ENCODE measurements around the gene CAVIN1.
"Not testable (repeated sequence)": the region's sequence is repeated elsewhere in the genome, so short reads cannot be mapped to it uniquely, and the experiment has no call there.

CAVIN1 gene

DNA sequence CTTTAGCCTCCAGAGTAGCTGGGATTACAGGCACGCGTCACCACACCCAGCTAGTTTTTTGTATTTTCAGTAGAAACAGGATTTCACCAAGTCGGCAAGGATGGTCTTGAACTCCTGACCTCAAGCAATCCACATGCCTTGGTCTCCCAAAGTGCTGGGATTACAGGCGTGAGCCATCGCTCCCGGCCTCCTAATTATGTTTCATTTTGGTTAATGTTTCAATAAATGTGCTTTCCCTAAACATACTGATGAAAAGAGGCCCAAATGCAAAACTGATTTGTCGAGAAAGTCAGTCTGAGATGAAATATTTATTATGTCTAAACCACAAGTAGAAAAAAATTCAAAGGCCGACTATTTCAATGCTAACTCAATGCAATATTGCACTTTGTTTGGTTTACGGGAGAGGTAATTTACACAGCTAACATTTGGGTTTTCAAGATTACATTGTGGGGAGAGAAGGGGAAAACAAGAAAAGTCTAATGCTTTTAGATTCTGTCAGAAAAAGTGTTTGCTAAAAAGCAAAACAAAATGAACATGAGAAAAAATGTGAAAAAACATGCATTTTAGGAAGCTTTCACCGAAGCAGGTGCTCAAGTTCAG is 44.6 kb downstream of the CAVIN1 start:
- peak overlapping the region; percentile 75 for H3K27ac ChIP-seq
- TF ChIP-seq, protein P1, sequence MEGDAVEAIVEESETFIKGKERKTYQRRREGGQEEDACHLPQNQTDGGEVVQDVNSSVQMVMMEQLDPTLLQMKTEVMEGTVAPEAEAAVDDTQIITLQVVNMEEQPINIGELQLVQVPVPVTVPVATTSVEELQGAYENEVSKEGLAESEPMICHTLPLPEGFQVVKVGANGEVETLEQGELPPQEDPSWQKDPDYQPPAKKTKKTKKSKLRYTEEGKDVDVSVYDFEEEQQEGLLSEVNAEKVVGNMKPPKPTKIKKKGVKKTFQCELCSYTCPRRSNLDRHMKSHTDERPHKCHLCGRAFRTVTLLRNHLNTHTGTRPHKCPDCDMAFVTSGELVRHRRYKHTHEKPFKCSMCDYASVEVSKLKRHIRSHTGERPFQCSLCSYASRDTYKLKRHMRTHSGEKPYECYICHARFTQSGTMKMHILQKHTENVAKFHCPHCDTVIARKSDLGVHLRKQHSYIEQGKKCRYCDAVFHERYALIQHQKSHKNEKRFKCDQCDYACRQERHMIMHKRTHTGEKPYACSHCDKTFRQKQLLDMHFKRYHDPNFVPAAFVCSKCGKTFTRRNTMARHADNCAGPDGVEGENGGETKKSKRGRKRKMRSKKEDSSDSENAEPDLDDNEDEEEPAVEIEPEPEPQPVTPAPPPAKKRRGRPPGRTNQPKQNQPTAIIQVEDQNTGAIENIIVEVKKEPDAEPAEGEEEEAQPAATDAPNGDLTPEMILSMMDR (conservative IDR thresholded peaks at IDR 0.05), result no peak

- TF ChIP-seq, protein P1 (conservative IDR thresholded peaks at IDR 0.05), result no peak
- H3K27ac ChIP-seq, result peak overlapping the region; percentile 28; the same call in 1 of the 2 replicates
Measured at GRCh38 chr17:42373896-42374295, 49.2 kb downstream of the CAVIN1 start.

- H3K27ac ChIP-seq, result no peak overlapping the region
- TF ChIP-seq, protein P1 (conservative IDR thresholded peaks at IDR 0.05), result no peak
Measured at GRCh38 chr17:42372142-42372541, 50.9 kb downstream of the CAVIN1 start.

DNA sequence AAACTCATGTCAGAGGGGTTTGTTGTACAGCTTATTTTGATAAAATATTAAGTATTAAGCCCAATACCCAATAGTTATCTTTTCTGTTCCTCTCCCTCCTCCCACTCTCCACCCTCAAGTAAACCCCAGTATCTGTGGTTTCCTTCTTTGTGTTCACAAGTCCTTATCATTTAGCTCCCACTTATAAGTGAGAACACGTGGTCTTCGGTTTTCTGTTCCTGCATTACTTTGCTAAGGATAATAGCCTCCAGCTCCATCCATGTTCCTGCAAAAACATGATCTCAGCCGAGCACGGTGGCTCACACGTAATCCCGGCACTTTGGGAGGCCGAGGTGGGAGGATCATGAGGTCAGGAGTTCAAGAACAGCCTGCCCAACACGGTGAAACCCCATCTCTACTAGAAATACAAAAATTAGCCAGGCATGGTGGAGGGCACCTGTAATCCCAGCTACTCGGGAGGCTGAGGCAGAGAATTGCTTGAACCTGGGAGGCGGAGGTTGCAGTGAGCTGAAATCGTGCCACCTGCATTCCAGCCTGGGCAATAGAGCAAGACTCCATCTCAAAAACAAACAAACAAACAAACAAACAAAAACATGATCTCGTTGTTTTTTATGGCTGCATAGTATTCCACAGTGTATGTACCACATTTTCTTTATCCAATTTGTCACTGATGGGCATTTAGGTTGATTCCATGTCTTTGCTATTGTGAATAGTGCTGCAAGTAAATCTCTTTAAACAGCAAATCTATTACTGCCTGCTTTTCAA is 54.1 kb downstream of the CAVIN1 start:
- H3K27ac ChIP-seq, result not testable (repeated sequence)

GRCh38 chr17:42368310-42368709 is 54.7 kb downstream of the CAVIN1 start:
- H3K27ac ChIP-seq, result not testable (repeated sequence)

- H3K27ac ChIP-seq, result not testable (repeated sequence)
Measured at GRCh38 chr17:42366176-42367023, 56.7 kb downstream of the CAVIN1 start.

GRCh38 chr17:42365136-42365535 is 57.9 kb downstream of the CAVIN1 start:
- no peak overlapping the region for H3K27ac ChIP-seq
- TF ChIP-seq, protein P1 (conservative IDR thresholded peaks at IDR 0.05), result no peak

GRCh38 chr17:42363767-42364585 is 59.1 kb downstream of the CAVIN1 start:
- TF ChIP-seq, protein P1 (conservative IDR thresholded peaks at IDR 0.05), result no peak
- H3K27ac ChIP-seq, result no peak overlapping the region
